Measurements from ENCODE around the gene TMEM150C. TPM values are rescaled to one million over a fixed set of nuclear protein-coding genes. Genes with fewer than 3 reads are reported as not detected.

The TMEM150C gene
- polyA plus RNA-seq, 6 donors from 2014 or later, result 0.11 to 0.20 TPM; not detected in 4

- Mint-ChIP-seq H3K27me3 (peaks cover 4 to 30% (median 13%) of the 10 kb centered on the region in 3 donors), H3K36me3 (no peaks in the 10 kb centered on the region), H3K4me1 (no peaks in the 10 kb centered on the region), H3K27ac (no peak overlapping the region), H3K4me3 (no peak overlapping the region), H3K9me3 (no peaks in the 10 kb centered on the region)
- ATAC-seq (ENCODE audit: low read depth in 2 of 2), result no peak
- DNase-seq, result no peak
Observed at GRCh38 chr4:82587826-82588540, 26.2 kb upstream of the TMEM150C start.

GRCh38 chr4:82585690-82586435 lies 24.1 kb upstream of the TMEM150C start:
- DNase-seq (no peak), ATAC-seq (ENCODE audit: low read depth in 2 of 2) (no peak)
- Mint-ChIP-seq H3K9me3 (no peaks in the 10 kb centered on the region), H3K4me3 (no peak overlapping the region), H3K27ac (no peak overlapping the region), H3K36me3 (no peaks in the 10 kb centered on the region), H3K4me1 (no peaks in the 10 kb centered on the region), H3K27me3 (peaks cover 0 to 14% (median 4%) of the 10 kb centered on the region in 3 donors)

- no peaks in the 10 kb centered on the region for H3K9me3 Mint-ChIP-seq
- no peak overlapping the region for H3K4me3 Mint-ChIP-seq
- no peak for ATAC-seq (ENCODE audit: low read depth in 2 of 2)
- H3K36me3 Mint-ChIP-seq, result no peaks in the 10 kb centered on the region
- no peaks in the 10 kb centered on the region for H3K4me1 Mint-ChIP-seq
- H3K27ac Mint-ChIP-seq, result no peak overlapping the region
- DNase-seq, result no peak
- peaks cover 0 to 14% (median 4%) of the 10 kb centered on the region in 3 donors for H3K27me3 Mint-ChIP-seq
Observed at GRCh38 chr4:82584931-82585330, 23.1 kb upstream of the TMEM150C start.

- Mint-ChIP-seq H3K9me3 (no peaks in the 10 kb centered on the region), H3K36me3 (no peaks in the 10 kb centered on the region), H3K4me3 (no peak overlapping the region), H3K4me1 (no peaks in the 10 kb centered on the region), H3K27ac (no peak overlapping the region), H3K27me3 (peaks cover 0 to 14% (median 4%) of the 10 kb centered on the region in 3 donors)
- DNase-seq, result no peak
- ATAC-seq (ENCODE audit: low read depth in 2 of 2), result no peak
Observed at GRCh38 chr4:82583897-82584587, 22.3 kb upstream of the TMEM150C start.

GRCh38 chr4:82579932-82580331 lies 18.1 kb upstream of the TMEM150C start:
- DNase-seq (no peak), ATAC-seq (ENCODE audit: low read depth in 2 of 2) (no peak)
- Mint-ChIP-seq H3K4me1 (no peaks in the 10 kb centered on the region), H3K27me3 (peaks cover 0 to 17% (median 0%) of the 10 kb centered on the region in 3 donors), H3K36me3 (no peaks in the 10 kb centered on the region), H3K27ac (no peak overlapping the region), H3K4me3 (no peak overlapping the region), H3K9me3 (no peaks in the 10 kb centered on the region)

- no peaks in the 10 kb centered on the region for H3K9me3 Mint-ChIP-seq
Observed at GRCh38 chr4:82578935-82579334, 17.1 kb upstream of the TMEM150C start.

GRCh38 chr4:82577451-82577850 lies 15.7 kb upstream of the TMEM150C start:
- DNase-seq (no peak), ATAC-seq (ENCODE audit: low read depth in 2 of 2) (no peak)
- H3K4me3 Mint-ChIP-seq, result no peak overlapping the region
- no peaks in the 10 kb centered on the region for H3K4me1 Mint-ChIP-seq
- H3K27ac Mint-ChIP-seq, result no peak overlapping the region
- H3K36me3 Mint-ChIP-seq, result no peaks in the 10 kb centered on the region
- H3K27me3 Mint-ChIP-seq, result peaks cover 0 to 7% (median 0%) of the 10 kb centered on the region in 3 donors
- no peaks in the 10 kb centered on the region for H3K9me3 Mint-ChIP-seq

More at GRCh38 chr4:82578935-82579334, 17.1 kb upstream of the TMEM150C start:
- no peak overlapping the region for H3K27ac Mint-ChIP-seq
- no peaks in the 10 kb centered on the region for H3K36me3 Mint-ChIP-seq
- H3K4me1 Mint-ChIP-seq, result no peaks in the 10 kb centered on the region
- no peak overlapping the region for H3K4me3 Mint-ChIP-seq
- ATAC-seq (ENCODE audit: low read depth in 2 of 2), result no peak
- peaks cover 0 to 15% (median 0%) of the 10 kb centered on the region in 3 donors for H3K27me3 Mint-ChIP-seq
- DNase-seq, result no peak

GRCh38 chr4:82569727-82570126 lies 7.9 kb upstream of the TMEM150C start:
- Mint-ChIP-seq H3K4me1 (no peaks in the 10 kb centered on the region), H3K27me3 (peaks cover 17 to 33% (median 25%) of the 10 kb centered on the region in 3 donors), H3K9me3 (peaks cover 0 to 5% (median 2%) of the 10 kb centered on the region in 7 donors), H3K4me3 (no peak overlapping the region), H3K36me3 (no peaks in the 10 kb centered on the region), H3K27ac (peak overlapping the region in 1 of 6 donors; percentile 51)
- ATAC-seq (ENCODE audit: low read depth in 2 of 2) (no peak), DNase-seq (no peak)

GRCh38 chr4:82569076-82569475 lies 7.3 kb upstream of the TMEM150C start:
- ATAC-seq (ENCODE audit: low read depth in 2 of 2) (no peak), DNase-seq (no peak)
- H3K27ac Mint-ChIP-seq, result no peak overlapping the region
- peaks cover 0 to 5% (median 2%) of the 10 kb centered on the region in 7 donors for H3K9me3 Mint-ChIP-seq
- H3K4me1 Mint-ChIP-seq, result no peaks in the 10 kb centered on the region
- no peak overlapping the region for H3K4me3 Mint-ChIP-seq
- H3K36me3 Mint-ChIP-seq, result no peaks in the 10 kb centered on the region
- H3K27me3 Mint-ChIP-seq, result peaks cover 20 to 38% (median 29%) of the 10 kb centered on the region in 3 donors

GRCh38 chr4:82567444-82567843 lies 5.7 kb upstream of the TMEM150C start:
- H3K4me1 Mint-ChIP-seq, result peaks cover 1 to 2% (median 2%) of the 10 kb centered on the region in 3 donors
- no peak overlapping the region for H3K27ac Mint-ChIP-seq
- H3K27me3 Mint-ChIP-seq, result peaks cover 31 to 55% (median 45%) of the 10 kb centered on the region in 3 donors
- H3K36me3 Mint-ChIP-seq, result peaks cover 3 to 7% of the 10 kb centered on the region in 2 donors
- no peak for ATAC-seq (ENCODE audit: low read depth in 2 of 2)
- H3K9me3 Mint-ChIP-seq, result peaks cover 0 to 13% (median 2%) of the 10 kb centered on the region in 7 donors
- H3K4me3 Mint-ChIP-seq, result no peak overlapping the region
- no peak for DNase-seq

GRCh38 chr4:82562564-82562854 lies 721 bp upstream of the TMEM150C start:
- DNase-seq, result no peak
- ATAC-seq (ENCODE audit: low read depth in 2 of 2), result no peak
- Mint-ChIP-seq H3K4me3 (peak overlapping the region; percentile 72 to 94 (median 86)), H3K4me1 (peaks cover 12 to 15% (median 14%) of the 10 kb centered on the region in 3 donors), H3K27ac (no peak overlapping the region), H3K36me3 (peaks cover 7 to 15% of the 10 kb centered on the region in 2 donors), H3K27me3 (peaks cover 53 to 75% (median 70%) of the 10 kb centered on the region in 3 donors), H3K9me3 (peaks cover 0 to 16% (median 2%) of the 10 kb centered on the region in 7 donors)

- Mint-ChIP-seq H3K36me3 (peaks cover 7 to 15% of the 10 kb centered on the region in 2 donors), H3K4me3 (peak overlapping the region; percentile 66 to 89 (median 82)), H3K4me1 (peaks cover 12 to 15% (median 14%) of the 10 kb centered on the region in 3 donors), H3K27me3 (peaks cover 64 to 84% (median 75%) of the 10 kb centered on the region in 3 donors), H3K27ac (peak overlapping the region in 1 of 6 donors; percentile 62), H3K9me3 (peaks cover 0 to 13% (median 0%) of the 10 kb centered on the region in 7 donors)
- ATAC-seq (ENCODE audit: low read depth in 2 of 2) (peak in 1 of 2 donors; percentile 28), DNase-seq (no peak)
Observed at GRCh38 chr4:82560853-82561785, 669 bp downstream of the TMEM150C start.
